A673 (cell line): Measurements from ENCODE around the gene AP2M1. TPM values are rescaled to one million over a fixed set of nuclear protein-coding genes. Genes with fewer than 3 reads are reported as not detected.

ENCODE experiments used
- BruUV-seq: library from RNA; stranded (reverse); fragments of 400-500 nt; replicated peaks from 2 replicates; lab custom pipeline; 2021; lab: Mats Ljungman, UMichigan
- CTCF ChIA-PET: fragments of 300-600 bp; sonication (Branson Sonifier 250); formaldehyde crosslinking; loops from one replicate; lab custom pipeline; 2022; ENCODE audit warnings: antibody characterized with exemption; lab: Charles Lee
- POLR2A ChIA-PET: fragments of 300-600 bp; sonication (Branson Sonifier 250); formaldehyde crosslinking; loops from one replicate; lab custom pipeline; 2022; ENCODE audit warnings: antibody characterized with exemption; ENCODE audit not compliant: low non-redundant PET; lab: Charles Lee
- DNase-seq: peaks from one replicate; pipeline ENCODE4 v3.0.0-alpha.2; 2015; ENCODE audit warnings: low spot score
- H3K27ac ChIP-seq: fragments of 200-600 bp; sonication (generic); 2 replicates; pipeline ENCODE4 v1.5.1; 2016; ENCODE audit warnings: mixed run types, low read depth, mild to moderate bottlenecking, mixed read lengths, antibody characterized with exemption, low read length; ENCODE audit not compliant: poor library complexity, severe bottlenecking
- H3K27me3 ChIP-seq: fragments of 200-600 bp; sonication (generic); replicated peaks from 2 replicates; pipeline ENCODE4 v1.6.1; 2017; ENCODE audit warnings: mixed run types, low read depth, mild to moderate bottlenecking, mixed read lengths, antibody characterized with exemption, low read length; ENCODE audit not compliant: insufficient read depth, poor library complexity
- H3K36me3 ChIP-seq: fragments of 200-600 bp; sonication (generic); 2 replicates; pipeline ENCODE4 v1.6.1; 2016; ENCODE audit warnings: mixed run types, mild to moderate bottlenecking, mixed read lengths, antibody characterized with exemption, low read length; ENCODE audit not compliant: insufficient read depth, poor library complexity, severe bottlenecking
- H3K4me1 ChIP-seq: fragments of 200-600 bp; sonication (generic); 2 replicates; pipeline ENCODE4 v1.6.1; 2017; ENCODE audit warnings: mixed run types, mild to moderate bottlenecking, mixed read lengths, antibody characterized with exemption, low read length; ENCODE audit not compliant: insufficient read depth, poor library complexity, severe bottlenecking
- H3K4me3 ChIP-seq: fragments of 200-600 bp; sonication (generic); 2 replicates; pipeline ENCODE4 v1.5.1; 2016; ENCODE audit warnings: low read depth, mixed run types, mild to moderate bottlenecking, mixed read lengths, low read length; ENCODE audit not compliant: poor library complexity, severe bottlenecking
- H3K9me3 ChIP-seq: fragments of 200-600 bp; sonication (generic); 2 replicates; pipeline ENCODE4 v1.6.1; 2016; ENCODE audit warnings: mixed run types, low read depth, mild to moderate bottlenecking, mixed read lengths, antibody characterized with exemption, low read length; ENCODE audit not compliant: poor library complexity, severe bottlenecking
- EZH2 ChIP-seq: fragments of 200-600 bp; sonication (generic); IDR thresholded peaks from 2 replicates; pipeline ENCODE4 v1.6.1; 2017; ENCODE audit warnings: borderline replicate concordance, low read depth, mild to moderate bottlenecking, mixed read lengths, antibody characterized with exemption, low read length; ENCODE audit not compliant: poor library complexity, severe bottlenecking
- intact Hi-C: fragments of 100-400 bp; cut with micrococcal nuclease; formaldehyde crosslinking; loops from one replicate; pipeline ENCODE4 v1.10.0; 2022; ENCODE audit not compliant: unreplicated experiment
- total RNA-seq: library from RNA; stranded (reverse); gene quantifications from 2 replicates; pipeline ENCODE4 v1.2.3, GENCODE V29; 2021
- TF ChIP-seq, protein P1 (sequence below): fragments of 300-800, 200-600 bp; sonication (generic); conservative IDR thresholded peaks from 2 replicates; pipeline ENCODE4 v1.5.1; 2017; ENCODE audit warnings: low read depth, mild to moderate bottlenecking, antibody characterized with exemption, low read length, moderate library complexity, mixed read lengths

AP2M1 gene
- total RNA-seq, 1 experiment from 2014 or later, result 419 TPM

DNA sequence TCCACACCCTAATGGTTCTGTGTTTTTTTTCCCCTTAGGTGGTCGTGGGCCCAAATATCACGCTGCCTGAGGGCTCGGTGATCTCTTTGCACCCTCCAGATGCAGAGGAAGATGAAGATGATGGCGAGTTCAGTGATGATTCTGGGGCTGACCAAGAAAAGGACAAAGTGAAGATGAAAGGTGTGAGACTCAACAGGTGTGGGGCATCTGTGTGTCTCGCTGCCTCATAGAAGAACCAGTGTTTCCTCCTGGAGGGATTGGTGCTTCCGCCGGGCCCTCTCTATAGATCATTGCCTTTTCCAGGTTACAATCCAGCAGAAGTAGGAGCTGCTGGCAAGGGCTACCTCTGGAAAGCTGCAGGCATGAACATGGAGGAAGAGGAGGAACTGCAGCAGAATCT is 32.5 kb upstream of the AP2M1 start:
- no peaks in the 10 kb centered on the region for H3K4me1 ChIP-seq
- H3K4me3 ChIP-seq, result no peak overlapping the region
- CTCF ChIA-PET, result no interaction called here
- peaks cover 62% of the 10 kb centered on the region for H3K36me3 ChIP-seq
- H3K9me3 ChIP-seq, result no peaks in the 10 kb centered on the region
- no peak for TF ChIP-seq EZH2
- TF ChIP-seq, protein P1, sequence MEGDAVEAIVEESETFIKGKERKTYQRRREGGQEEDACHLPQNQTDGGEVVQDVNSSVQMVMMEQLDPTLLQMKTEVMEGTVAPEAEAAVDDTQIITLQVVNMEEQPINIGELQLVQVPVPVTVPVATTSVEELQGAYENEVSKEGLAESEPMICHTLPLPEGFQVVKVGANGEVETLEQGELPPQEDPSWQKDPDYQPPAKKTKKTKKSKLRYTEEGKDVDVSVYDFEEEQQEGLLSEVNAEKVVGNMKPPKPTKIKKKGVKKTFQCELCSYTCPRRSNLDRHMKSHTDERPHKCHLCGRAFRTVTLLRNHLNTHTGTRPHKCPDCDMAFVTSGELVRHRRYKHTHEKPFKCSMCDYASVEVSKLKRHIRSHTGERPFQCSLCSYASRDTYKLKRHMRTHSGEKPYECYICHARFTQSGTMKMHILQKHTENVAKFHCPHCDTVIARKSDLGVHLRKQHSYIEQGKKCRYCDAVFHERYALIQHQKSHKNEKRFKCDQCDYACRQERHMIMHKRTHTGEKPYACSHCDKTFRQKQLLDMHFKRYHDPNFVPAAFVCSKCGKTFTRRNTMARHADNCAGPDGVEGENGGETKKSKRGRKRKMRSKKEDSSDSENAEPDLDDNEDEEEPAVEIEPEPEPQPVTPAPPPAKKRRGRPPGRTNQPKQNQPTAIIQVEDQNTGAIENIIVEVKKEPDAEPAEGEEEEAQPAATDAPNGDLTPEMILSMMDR, result no peak
- no peak for DNase-seq
- BruUV-seq, result no TSS peak
- H3K27me3 ChIP-seq, result no peaks in the 10 kb centered on the region
- POLR2A ChIA-PET, result no interaction called here
- intact Hi-C loops, result no loop called here
- no peak overlapping the region for H3K27ac ChIP-seq

GRCh38 chr3:184143327-184143726 is 31.3 kb upstream of the AP2M1 start:
- no peak overlapping the region for H3K4me3 ChIP-seq
- CTCF ChIA-PET, result no interaction called here
- no peak for DNase-seq
- POLR2A ChIA-PET, result no interaction called here
- no peak overlapping the region for H3K27ac ChIP-seq
- H3K4me1 ChIP-seq, result no peaks in the 10 kb centered on the region
- TF ChIP-seq, protein P1, result no peak
- TF ChIP-seq EZH2, result no peak
- H3K9me3 ChIP-seq, result no peaks in the 10 kb centered on the region
- intact Hi-C loops, result no loop called here
- peaks cover 62% of the 10 kb centered on the region for H3K36me3 ChIP-seq
- no peaks in the 10 kb centered on the region for H3K27me3 ChIP-seq
- no TSS peak for BruUV-seq

DNA sequence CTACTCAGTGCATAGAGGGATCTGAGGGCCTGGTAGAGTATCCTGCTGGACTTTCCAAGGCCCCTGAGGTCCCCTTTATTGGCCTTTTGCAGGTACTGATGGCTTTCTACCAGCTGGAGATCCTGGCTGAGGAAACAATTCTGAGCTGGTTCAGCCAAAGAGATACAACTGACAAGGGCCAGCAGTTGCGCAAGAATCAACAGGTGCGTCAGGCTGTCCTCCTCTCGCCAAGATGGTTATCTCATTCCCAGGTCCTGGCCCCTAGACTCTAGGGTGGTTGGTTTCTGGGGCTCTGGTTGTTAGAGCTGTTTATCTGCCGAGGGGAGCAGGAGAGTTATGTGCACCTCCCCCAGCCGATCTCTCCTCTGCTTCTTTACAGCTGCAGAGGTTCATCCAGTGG is 30.1 kb upstream of the AP2M1 start:
- no peaks in the 10 kb centered on the region for H3K4me1 ChIP-seq
- H3K27ac ChIP-seq, result no peak overlapping the region
- peaks cover 62% of the 10 kb centered on the region for H3K36me3 ChIP-seq
- H3K27me3 ChIP-seq, result no peaks in the 10 kb centered on the region
- no peaks in the 10 kb centered on the region for H3K9me3 ChIP-seq
- TF ChIP-seq, protein P1, result no peak
- TF ChIP-seq EZH2, result no peak
- no peak for DNase-seq
- no peak overlapping the region for H3K4me3 ChIP-seq
- no TSS peak for BruUV-seq
- intact Hi-C loops, result no loop called here
- ChIA-PET CTCF (no interaction called here), POLR2A (no interaction called here)
